Mesenchymal stem cell (in vitro differentiated cells and primary cell): Measurements from ENCODE around the gene DCST2.

Experiments used
- DNase-seq: peaks from one replicate; pipeline ENCODE4 v3.0.0-alpha.2; 2013
- H2AFZ ChIP-seq: one replicate; pipeline ENCODE4 v1.6.1; 2013; ENCODE audit warnings: low read depth, mild to moderate bottlenecking, control low read depth, inconsistent platforms, low read length, moderate library complexity
- H2AK5ac ChIP-seq: 2 replicates; pipeline ENCODE4 v1.6.1; 2013; ENCODE audit warnings: low read length, moderate library complexity, mild to moderate bottlenecking, inconsistent platforms; ENCODE audit not compliant: severe bottlenecking
- H2BK120ac ChIP-seq: one replicate; pipeline ENCODE4 v1.6.1; 2013; ENCODE audit warnings: low read depth, mild to moderate bottlenecking, inconsistent platforms, low read length, moderate library complexity
- H2BK12ac ChIP-seq, 2 experiments: one replicate each; pipeline ENCODE4 v1.6.1; 2013; ENCODE audit warnings: inconsistent platforms in 2 of 2, low read length in 2 of 2, mild to moderate bottlenecking in 2 of 2, moderate library complexity in 2 of 2, control low read depth in 1 of 2
- H2BK15ac ChIP-seq: one replicate; pipeline ENCODE4 v1.6.1; 2013; ENCODE audit warnings: mild to moderate bottlenecking, low read depth, inconsistent platforms; ENCODE audit not compliant: poor library complexity, severe bottlenecking
- H2BK5ac ChIP-seq: 2 replicates; pipeline ENCODE4 v1.6.1; 2013; ENCODE audit warnings: low read depth, mild to moderate bottlenecking, low read length, control low read depth, inconsistent platforms; ENCODE audit not compliant: poor library complexity, severe bottlenecking
- H3K14ac ChIP-seq, 2 experiments: one replicate each; pipeline ENCODE4 v1.6.1; 2013; ENCODE audit warnings: inconsistent platforms in 2 of 2, low read length in 2 of 2, control low read depth in 1 of 2, mild to moderate bottlenecking in 1 of 2, moderate library complexity in 1 of 2
- H3K18ac ChIP-seq, 2 experiments: one replicate each; pipeline ENCODE4 v1.6.1; 2013; ENCODE audit warnings: inconsistent platforms in 2 of 2, low read length in 2 of 2, control low read depth in 1 of 2, low read depth in 1 of 2, mild to moderate bottlenecking in 1 of 2
- H3K23ac ChIP-seq, 2 experiments: one replicate each; pipeline ENCODE4 v1.6.1; 2013; ENCODE audit warnings: inconsistent platforms in 2 of 2, low read length in 2 of 2, mild to moderate bottlenecking in 2 of 2, moderate library complexity in 2 of 2, control low read depth in 1 of 2
- H3K27ac ChIP-seq: 2 replicates; pipeline ENCODE4 v1.5.1; 2013; ENCODE audit warnings: mild to moderate bottlenecking, moderate library complexity, low read length, control low read depth, inconsistent platforms; ENCODE audit not compliant: poor library complexity, severe bottlenecking
- H3K27me3 ChIP-seq, 2 experiments: 2 replicates each; pipeline versions ENCODE4 v1.6.1 to v1.7.0; 2013; ENCODE audit warnings: low read length in 2 of 2, mild to moderate bottlenecking in 2 of 2, moderate library complexity in 2 of 2, control low read depth in 1 of 2, inconsistent platforms in 1 of 2; ENCODE audit not compliant: control insufficient read depth in 1 of 2, insufficient read depth in 1 of 2
- H3K36me3 ChIP-seq, 2 experiments: 2 replicates each; pipeline versions ENCODE4 v1.6.1 to v1.7.0; 2013; ENCODE audit warnings: low read length in 2 of 2, control low read depth in 1 of 2, inconsistent platforms in 1 of 2, low read depth in 1 of 2, mild to moderate bottlenecking in 1 of 2; ENCODE audit not compliant: insufficient read depth in 2 of 2, control insufficient read depth in 1 of 2
- H3K4ac ChIP-seq, 2 experiments: one replicate each; pipeline ENCODE4 v1.6.1; 2013; ENCODE audit warnings: inconsistent platforms in 2 of 2, low read length in 2 of 2, mild to moderate bottlenecking in 2 of 2, moderate library complexity in 2 of 2, control low read depth in 1 of 2, low read depth in 1 of 2
- H3K4me1 ChIP-seq: 2 replicates; pipeline ENCODE4 v1.6.1; 2013; ENCODE audit warnings: low read depth, low read length, control low read depth; ENCODE audit not compliant: control insufficient read depth, insufficient read depth
- H3K4me2 ChIP-seq: 2 replicates; pipeline ENCODE4 v1.6.1; 2013; ENCODE audit warnings: low read length, mild to moderate bottlenecking, inconsistent platforms; ENCODE audit not compliant: poor library complexity, severe bottlenecking
- H3K4me3 ChIP-seq, 2 experiments: 2 replicates each; pipeline versions ENCODE4 v1.5.1 to v1.7.0; 2013; ENCODE audit warnings: low read length in 2 of 2, mild to moderate bottlenecking in 2 of 2, control low read depth in 1 of 2, low read depth in 1 of 2; ENCODE audit not compliant: insufficient read depth in 1 of 2
- H3K79me1 ChIP-seq: replicated peaks from 2 replicates; pipeline ENCODE4 v1.6.1; 2013; ENCODE audit warnings: mild to moderate bottlenecking, control low read depth, low read length, inconsistent platforms; ENCODE audit not compliant: poor library complexity, severe bottlenecking
- H3K9ac ChIP-seq: 2 replicates; pipeline ENCODE4 v1.7.0; 2013; ENCODE audit warnings: mild to moderate bottlenecking, low read length, moderate library complexity
- H3K9me3 ChIP-seq: 2 replicates; pipeline ENCODE4 v1.7.0; 2013; ENCODE audit warnings: mild to moderate bottlenecking, low read length; ENCODE audit not compliant: control insufficient read depth
- H4K8ac ChIP-seq: one replicate; pipeline ENCODE4 v1.6.1; 2013; ENCODE audit warnings: inconsistent platforms, mild to moderate bottlenecking, low read length, moderate library complexity
- H4K91ac ChIP-seq: one replicate; pipeline ENCODE4 v1.6.1; 2013; ENCODE audit warnings: mild to moderate bottlenecking, low read length, inconsistent platforms
- WGBS: methylation state at CpG from one replicate; pipeline ENCODE4 v1.1.7; 2013; ENCODE audit warnings: mixed read lengths; 5-methylcytosine and 5-hydroxymethylcytosine counted together

DCST2 gene

DNA sequence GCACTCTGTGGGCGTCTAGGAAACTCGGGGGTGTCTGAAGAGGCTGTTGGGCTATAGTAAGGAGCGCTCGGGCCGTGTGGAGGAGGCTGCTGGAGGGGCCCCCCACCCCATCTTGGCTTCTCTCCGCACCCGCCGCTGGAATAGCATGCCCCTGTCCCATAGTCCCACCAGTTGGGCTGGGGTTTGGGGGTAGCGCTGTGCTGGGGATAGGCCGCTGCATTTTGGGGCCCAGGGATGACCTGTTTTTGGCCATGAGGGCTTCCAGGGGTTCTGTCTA lies 45.6 kb upstream of the DCST2 start:
- H4K8ac ChIP-seq, result no peak overlapping the region
- H3K36me3 ChIP-seq, result no peaks in the 10 kb centered on the region
- H3K27ac ChIP-seq, result no peak overlapping the region
- no peak overlapping the region for H2AFZ ChIP-seq
- no peak overlapping the region for H3K18ac ChIP-seq
- no peak for DNase-seq
- H3K9me3 ChIP-seq, result no peaks in the 10 kb centered on the region
- no peak overlapping the region for H2BK120ac ChIP-seq
- peak overlapping the region; percentile 26 for H2BK5ac ChIP-seq
- no peak overlapping the region for H4K91ac ChIP-seq
- peak overlapping the region in 1 of 2 experiments; percentile 63 for H3K4me3 ChIP-seq
- H2BK12ac ChIP-seq, result no peak overlapping the region
- H3K9ac ChIP-seq, result no peak overlapping the region
- peak overlapping the region; percentile 60 for H3K4me2 ChIP-seq
- WGBS, result 5% methylated on average over 4 of the region's 10 CpGs
- no peaks in the 10 kb centered on the region for H3K79me1 ChIP-seq
- H3K23ac ChIP-seq, result no peak overlapping the region
- H3K14ac ChIP-seq, result no peak overlapping the region
- peak overlapping the region; percentile 26 for H2BK15ac ChIP-seq
- peaks cover 46% of the 10 kb centered on the region for H3K4me1 ChIP-seq
- no peak overlapping the region for H2AK5ac ChIP-seq
- H3K27me3 ChIP-seq, result peaks cover 66 to 74% of the 10 kb centered on the region in 2 experiments
- no peak overlapping the region for H3K4ac ChIP-seq

- Histone ChIP-seq H2AFZ (no peak within 1 kb of the TSS), H3K4me3 (peak within 1 kb of the TSS; percentile 37 to 63), H2AK5ac (no peak within 1 kb of the TSS), H3K27me3 (peaks cover 61 to 73% of the 10 kb centered on the region in 2 experiments), H3K23ac (peak within 1 kb of the TSS in 1 of 2 experiments; percentile 90), H2BK15ac (peak within 1 kb of the TSS; percentile 31), H3K4ac (no peak within 1 kb of the TSS), H3K14ac (no peak within 1 kb of the TSS), H4K91ac (peak within 1 kb of the TSS; percentile 18), H3K79me1 (no peaks in the 10 kb centered on the region), H3K4me1 (peaks cover 45% of the 10 kb centered on the region), H2BK12ac (peak within 1 kb of the TSS in 1 of 2 experiments; percentile 8), H2BK120ac (no peak within 1 kb of the TSS), H2BK5ac (peak within 1 kb of the TSS; percentile 26), H3K9me3 (no peaks in the 10 kb centered on the region), H4K8ac (no peak within 1 kb of the TSS), H3K27ac (no peak within 1 kb of the TSS), H3K9ac (peak within 1 kb of the TSS; percentile 21), H3K4me2 (peak within 1 kb of the TSS; percentile 60), H3K18ac (peak within 1 kb of the TSS in 1 of 2 experiments; percentile 75), H3K36me3 (no peaks in the 10 kb centered on the region)
- 3% methylated on average over 45 of the region's 59 CpGs for WGBS
- DNase-seq, result peak; percentile 42
These were observed 45.1 kb upstream of the DCST2 start, which contains the start of gene EFNA3 for GRCh38 chr1:155078469-155079209. Gene EFNA3, plus strand, starts transcription at chr1:155078837. Its CDS starts 105 bp downstream, at chr1:155078942.

DNA sequence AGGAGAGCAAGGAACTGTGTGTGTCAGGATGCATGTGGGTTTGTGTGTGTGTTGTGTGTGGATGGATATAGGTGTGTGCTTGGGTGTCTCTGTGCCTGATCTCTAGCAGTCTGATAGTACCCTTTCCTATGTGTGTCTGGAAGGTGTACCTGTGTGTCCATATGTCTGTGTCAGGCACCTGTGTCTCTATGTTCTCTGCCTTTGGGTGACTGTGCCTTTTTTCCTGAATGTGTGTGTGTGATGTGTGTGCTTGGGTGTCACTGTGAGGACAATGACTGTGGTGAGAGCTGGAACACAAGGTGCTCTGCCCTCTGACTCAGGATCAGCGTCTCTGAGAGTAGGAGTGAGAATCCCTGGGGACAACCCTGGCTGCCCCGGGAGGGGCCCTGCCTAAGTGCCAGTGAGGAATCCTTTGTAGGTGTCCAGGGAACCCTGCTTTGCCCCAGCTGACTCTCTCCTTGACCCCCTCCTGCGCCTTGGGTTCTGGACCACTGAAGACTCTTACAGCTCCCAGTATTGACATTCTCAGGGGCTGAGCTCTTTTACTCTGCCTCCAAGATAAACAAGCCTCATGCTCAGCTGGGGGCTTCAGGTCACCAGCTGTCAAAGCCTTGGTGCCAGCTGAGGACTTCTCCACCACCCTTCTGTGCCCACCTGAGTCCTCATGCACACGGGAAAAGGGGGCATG lies 44.3 kb upstream of the DCST2 start:
- DNase-seq, result no peak
- no peak overlapping the region for H2AFZ ChIP-seq
- WGBS, result 70% methylated on average over 4 of the region's 4 CpGs

GRCh38 chr1:155077346-155077745 lies 43.8 kb upstream of the DCST2 start:
- Histone ChIP-seq H2AFZ (no peak overlapping the region), H3K4ac (no peak overlapping the region), H3K14ac (no peak overlapping the region), H3K27ac (no peak overlapping the region), H2BK120ac (no peak overlapping the region), H3K27me3 (peaks cover 53 to 73% of the 10 kb centered on the region in 2 experiments), H2BK12ac (no peak overlapping the region), H4K91ac (no peak overlapping the region), H2BK15ac (no peak overlapping the region), H3K36me3 (no peaks in the 10 kb centered on the region), H3K79me1 (no peaks in the 10 kb centered on the region), H3K4me3 (no peak overlapping the region), H3K23ac (peak overlapping the region in 1 of 2 experiments; percentile 18), H3K9ac (no peak overlapping the region), H2AK5ac (no peak overlapping the region), H3K9me3 (no peaks in the 10 kb centered on the region), H3K4me1 (peaks cover 38% of the 10 kb centered on the region), H3K4me2 (no peak overlapping the region), H3K18ac (no peak overlapping the region), H2BK5ac (no peak overlapping the region), H4K8ac (no peak overlapping the region)
- DNase-seq, result no peak
- WGBS, result 94% methylated on average over 3 of the region's 3 CpGs

More for the DNA sequence above, 44.3 kb upstream of the DCST2 start:
- no peaks in the 10 kb centered on the region for H3K36me3 ChIP-seq
- no peaks in the 10 kb centered on the region for H3K79me1 ChIP-seq
- H4K91ac ChIP-seq, result no peak overlapping the region
- no peak overlapping the region for H3K27ac ChIP-seq
- H2AK5ac ChIP-seq, result no peak overlapping the region
- H3K4me2 ChIP-seq, result no peak overlapping the region
- no peak overlapping the region for H3K4ac ChIP-seq
- peak overlapping the region; percentile 21 for H3K9ac ChIP-seq
- no peak overlapping the region for H2BK120ac ChIP-seq
- H3K23ac ChIP-seq, result no peak overlapping the region
- H3K9me3 ChIP-seq, result no peaks in the 10 kb centered on the region
- no peak overlapping the region for H2BK15ac ChIP-seq
- H4K8ac ChIP-seq, result no peak overlapping the region
- peaks cover 42% of the 10 kb centered on the region for H3K4me1 ChIP-seq
- peak overlapping the region in 1 of 2 experiments; percentile 55 for H3K4me3 ChIP-seq
- H3K14ac ChIP-seq, result no peak overlapping the region
- peak overlapping the region in 1 of 2 experiments; percentile 8 for H2BK12ac ChIP-seq
- peak overlapping the region in 1 of 2 experiments; percentile 28 for H3K18ac ChIP-seq
- H3K27me3 ChIP-seq, result peaks cover 57 to 73% of the 10 kb centered on the region in 2 experiments
- H2BK5ac ChIP-seq, result no peak overlapping the region
